GM23338 (cell line): ENCODE measurements around the gene ATAD3B. TPM values are rescaled to one million over a fixed set of nuclear protein-coding genes. Genes with fewer than 3 reads are reported as not detected.
"Not testable (repeated sequence)": the region's sequence is repeated elsewhere in the genome, so short reads cannot be mapped to it uniquely, and the experiment has no call there.

ENCODE experiments used
- ATAC-seq: fragments of 200-7000 bp; cut with Tn5 transposase; 3 replicates; pipeline ENCODE4 v1.9.1; 2020
- DNase-seq: peaks from one replicate; pipeline ENCODE4 v3.0.0-alpha.2; 2015; ENCODE audit warnings: low spot score
- H2AFZ ChIP-seq: fragments of 200-600 bp; sonication (generic); 2 replicates; pipeline ENCODE4 v1.8.0; 2016; ENCODE audit warnings: antibody characterized with exemption, mild to moderate bottlenecking, moderate library complexity
- H3F3A ChIP-seq: fragments of 200-600 bp; sonication (generic); replicated peaks from 2 replicates; pipeline ENCODE4 v1.8.0; 2017; ENCODE audit warnings: antibody characterized with exemption, mixed run types, low read depth
- H3K27ac ChIP-seq: fragments of 200-600 bp; sonication (generic); 2 replicates; pipeline ENCODE4 v1.6.1; 2016; ENCODE audit warnings: low read depth
- H3K27me3 ChIP-seq: fragments of 200-600 bp; sonication (generic); 2 replicates; pipeline ENCODE4 v1.8.0; 2016; ENCODE audit warnings: mild to moderate bottlenecking, mixed run types, moderate library complexity; ENCODE audit not compliant: insufficient read depth
- H3K36me3 ChIP-seq: fragments of 200-600 bp; sonication (generic); 2 replicates; pipeline ENCODE4 v1.8.0; 2016; ENCODE audit warnings: mild to moderate bottlenecking; ENCODE audit not compliant: insufficient read depth
- H3K4me1 ChIP-seq: fragments of 200-600 bp; sonication (generic); 2 replicates; pipeline ENCODE4 v1.8.0; 2016; ENCODE audit warnings: mild to moderate bottlenecking, moderate library complexity; ENCODE audit not compliant: insufficient read depth
- H3K4me2 ChIP-seq: fragments of 200-600 bp; sonication (generic); 2 replicates; pipeline ENCODE4 v1.7.1; 2017; ENCODE audit warnings: mixed run types
- H3K4me3 ChIP-seq: fragments of 200-600 bp; sonication (generic); 2 replicates; pipeline ENCODE4 v1.6.1; 2016; ENCODE audit warnings: mixed run types
- H3K79me2 ChIP-seq: fragments of 200-600 bp; sonication (generic); replicated peaks from 2 replicates; pipeline ENCODE4 v1.8.0; 2017; ENCODE audit warnings: mild to moderate bottlenecking; ENCODE audit not compliant: insufficient read depth
- H3K9me2 ChIP-seq: fragments of 200-600 bp; sonication (generic); 2 replicates; pipeline ENCODE4 v1.8.0; 2017; ENCODE audit not compliant: insufficient read depth
- H4K20me1 ChIP-seq: fragments of 200-600 bp; sonication (generic); replicated peaks from 2 replicates; pipeline ENCODE4 v1.8.0; 2017; ENCODE audit warnings: mild to moderate bottlenecking; ENCODE audit not compliant: insufficient read depth
- H3K27ac Mint-ChIP-seq: 2 replicates; pipeline ENCODE4 v1.8.0; 2020; ENCODE audit warnings: inconsistent platforms, mild to moderate bottlenecking, moderate library complexity, mixed read lengths
- H3K27me3 Mint-ChIP-seq: 3 replicates; pipeline ENCODE4 v1.8.0; 2022; ENCODE audit warnings: low read depth, mild to moderate bottlenecking, moderate library complexity, mixed read lengths, inconsistent platforms; ENCODE audit not compliant: insufficient read depth, poor library complexity
- H3K36me3 Mint-ChIP-seq: 3 replicates; pipeline ENCODE4 v1.8.0; 2021; ENCODE audit warnings: low read depth, mild to moderate bottlenecking, inconsistent platforms, moderate library complexity, mixed read lengths
- H3K4me1 Mint-ChIP-seq: 3 replicates; pipeline ENCODE4 v1.8.0; 2020; ENCODE audit warnings: mild to moderate bottlenecking, inconsistent platforms, mixed read lengths
- H3K4me3 Mint-ChIP-seq: 3 replicates; pipeline ENCODE4 v1.8.0; 2021; ENCODE audit warnings: moderate library complexity, mild to moderate bottlenecking, inconsistent platforms, mixed read lengths
- H3K9me3 Mint-ChIP-seq: 3 replicates; pipeline ENCODE4 v1.8.0; 2020; ENCODE audit warnings: moderate library complexity, mild to moderate bottlenecking, inconsistent platforms, mixed read lengths
- CREB1 ChIP-seq: fragments of 250-450 bp; sonication (Bioruptor Pico); IDR thresholded peaks from 2 replicates; pipeline ENCODE4 v1.5.0; 2020; ENCODE audit warnings: low read depth, mild to moderate bottlenecking, moderate library complexity
- EZH2 ChIP-seq: fragments of 200-600 bp; sonication (generic); IDR thresholded peaks from one replicate; pipeline ENCODE4 v1.8.0; 2017; ENCODE audit warnings: antibody characterized with exemption, mild to moderate bottlenecking, low read depth; ENCODE audit not compliant: unreplicated experiment
- EZH2phosphoT487 ChIP-seq: fragments of 200-600 bp; sonication (generic); IDR thresholded peaks from one replicate; pipeline ENCODE4 v1.8.1; 2018; ENCODE audit warnings: antibody characterized with exemption; ENCODE audit not compliant: unreplicated experiment
- JUNB ChIP-seq: IDR thresholded peaks from one replicate; pipeline ENCODE4 v1.6.1; 2016; ENCODE audit warnings: antibody characterized with exemption; ENCODE audit not compliant: unreplicated experiment
- STAT1 ChIP-seq: IDR thresholded peaks from one replicate; pipeline ENCODE4 v1.6.1; 2016; ENCODE audit warnings: antibody characterized with exemption; ENCODE audit not compliant: unreplicated experiment
- ZNF331 ChIP-seq: fragments of 250-450 bp; sonication (Bioruptor Pico); IDR thresholded peaks from 2 replicates; pipeline ENCODE4 v1.5.0; 2020; ENCODE audit warnings: low read depth, mild to moderate bottlenecking, moderate library complexity
- polyA plus RNA-seq: library from polyadenylated mRNA; unstranded; fragments of >200 nt; fragmentation: Nextera tagmentation; extraction: Ambion mirVana; gene quantifications from 2 replicates; pipeline ENCODE4 v1.2.1, GENCODE V29; 2016
- total RNA-seq: library from RNA; depleted of rRNA; stranded (reverse); fragments of >200 nt; shearing (Covaris generic); gene quantifications from 2 replicates; pipeline ENCODE4 v1.2.3, GENCODE V29; 2014
- TF ChIP-seq, protein P1 (sequence below), 2 experiments: fragments of 200-600 bp in 1 of 2; sonication (generic) in 1 of 2; conservative IDR thresholded peaks; 2 replicates each; pipeline versions ENCODE4 v1.5.1 to v1.6.1; 2016 to 2017; ENCODE audit warnings: antibody characterized with exemption in 2 of 2, low read depth in 2 of 2, mild to moderate bottlenecking in 2 of 2, moderate library complexity in 1 of 2
- TF ChIP-seq, protein P2 (sequence below): IDR thresholded peaks from 2 replicates; pipeline ENCODE4 v1.6.1; 2016; ENCODE audit warnings: antibody characterized with exemption
- TF ChIP-seq, protein P3 (sequence below): IDR thresholded peaks from one replicate; pipeline ENCODE4 v1.6.1; 2018; ENCODE audit warnings: antibody characterized with exemption; ENCODE audit not compliant: unreplicated experiment

Gene ATAD3B
- total and polyA plus RNA-seq, 2 experiments from 2014 or later: 37.8 to 63.4 TPM

DNA sequence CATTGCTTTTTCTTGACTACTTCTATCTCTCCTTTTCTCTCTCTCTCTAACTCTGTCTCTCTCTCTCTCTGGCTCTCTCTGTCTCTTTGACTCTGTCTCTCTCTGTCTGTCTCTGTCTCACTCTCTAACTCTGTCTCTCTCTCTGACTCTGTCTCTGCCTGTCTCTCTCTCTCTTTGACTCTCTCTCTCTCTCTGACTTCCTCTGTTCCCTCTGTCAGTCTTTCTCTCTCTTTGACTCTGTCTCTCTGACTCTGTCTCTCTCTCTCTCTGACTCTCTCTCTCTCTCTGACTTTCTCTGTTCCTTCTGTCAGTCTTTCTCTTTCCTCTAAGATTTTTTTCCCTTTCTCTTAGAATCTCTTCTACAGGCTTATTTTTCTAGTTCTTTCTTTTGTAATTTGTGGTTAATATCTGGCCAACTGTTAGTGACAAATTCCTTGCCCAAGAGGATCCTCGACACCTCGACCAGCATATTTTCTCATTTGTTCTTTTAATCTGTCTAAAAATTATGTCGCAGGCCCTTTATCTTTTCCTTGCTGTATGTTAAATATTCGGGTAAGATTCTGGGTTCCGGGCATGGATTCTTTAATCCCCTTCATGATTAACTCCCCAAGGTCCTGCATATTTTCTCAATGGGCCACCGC lies 22.3 kb upstream of the ATAD3B start, which contains the start of gene ATAD3C (continued):
- TF ChIP-seq, protein P1, sequence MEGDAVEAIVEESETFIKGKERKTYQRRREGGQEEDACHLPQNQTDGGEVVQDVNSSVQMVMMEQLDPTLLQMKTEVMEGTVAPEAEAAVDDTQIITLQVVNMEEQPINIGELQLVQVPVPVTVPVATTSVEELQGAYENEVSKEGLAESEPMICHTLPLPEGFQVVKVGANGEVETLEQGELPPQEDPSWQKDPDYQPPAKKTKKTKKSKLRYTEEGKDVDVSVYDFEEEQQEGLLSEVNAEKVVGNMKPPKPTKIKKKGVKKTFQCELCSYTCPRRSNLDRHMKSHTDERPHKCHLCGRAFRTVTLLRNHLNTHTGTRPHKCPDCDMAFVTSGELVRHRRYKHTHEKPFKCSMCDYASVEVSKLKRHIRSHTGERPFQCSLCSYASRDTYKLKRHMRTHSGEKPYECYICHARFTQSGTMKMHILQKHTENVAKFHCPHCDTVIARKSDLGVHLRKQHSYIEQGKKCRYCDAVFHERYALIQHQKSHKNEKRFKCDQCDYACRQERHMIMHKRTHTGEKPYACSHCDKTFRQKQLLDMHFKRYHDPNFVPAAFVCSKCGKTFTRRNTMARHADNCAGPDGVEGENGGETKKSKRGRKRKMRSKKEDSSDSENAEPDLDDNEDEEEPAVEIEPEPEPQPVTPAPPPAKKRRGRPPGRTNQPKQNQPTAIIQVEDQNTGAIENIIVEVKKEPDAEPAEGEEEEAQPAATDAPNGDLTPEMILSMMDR (conservative IDR thresholded peaks at IDR 0.05; ENCODE audit: low read depth in 2 of 2): no peak
- TF ChIP-seq JUNB (no peak), EZH2 (no peak), CREB1 (CRISPR knock-in tag) (no peak)

DNA sequence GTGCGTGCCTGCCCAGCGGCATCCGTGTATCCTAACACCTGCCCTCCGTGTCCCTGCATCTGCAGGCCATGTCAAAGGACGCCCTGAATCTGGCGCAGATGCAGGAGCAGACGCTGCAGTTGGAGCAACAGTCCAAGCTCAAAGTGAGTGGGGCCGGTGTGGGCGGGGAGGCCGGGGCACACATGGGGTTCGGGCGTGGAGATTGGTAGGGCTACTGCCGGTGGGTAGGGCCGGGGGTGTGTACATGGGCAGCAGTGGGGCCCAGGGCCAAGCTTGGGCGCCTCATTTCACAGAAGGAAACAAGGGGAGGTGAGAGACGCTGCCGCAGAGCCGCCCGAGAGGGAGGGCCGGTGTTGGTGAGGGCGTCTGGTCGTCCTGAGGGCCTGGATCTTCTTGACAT lies 20.9 kb upstream of the ATAD3B start:
- not testable (repeated sequence) for H2AFZ ChIP-seq, H3K9me3 Mint-ChIP-seq, H3K4me3 ChIP-seq, DNase-seq, H3K36me3 Mint-ChIP-seq, H3F3A ChIP-seq, H3K4me1 Mint-ChIP-seq, H3K4me3 Mint-ChIP-seq, H3K4me1 ChIP-seq, H3K4me2 ChIP-seq, H3K27ac ChIP-seq, H3K27ac Mint-ChIP-seq, H4K20me1 ChIP-seq, H3K79me2 ChIP-seq, H3K9me2 ChIP-seq, ATAC-seq, H3K27me3 ChIP-seq, H3K27me3 Mint-ChIP-seq, H3K36me3 ChIP-seq

DNA sequence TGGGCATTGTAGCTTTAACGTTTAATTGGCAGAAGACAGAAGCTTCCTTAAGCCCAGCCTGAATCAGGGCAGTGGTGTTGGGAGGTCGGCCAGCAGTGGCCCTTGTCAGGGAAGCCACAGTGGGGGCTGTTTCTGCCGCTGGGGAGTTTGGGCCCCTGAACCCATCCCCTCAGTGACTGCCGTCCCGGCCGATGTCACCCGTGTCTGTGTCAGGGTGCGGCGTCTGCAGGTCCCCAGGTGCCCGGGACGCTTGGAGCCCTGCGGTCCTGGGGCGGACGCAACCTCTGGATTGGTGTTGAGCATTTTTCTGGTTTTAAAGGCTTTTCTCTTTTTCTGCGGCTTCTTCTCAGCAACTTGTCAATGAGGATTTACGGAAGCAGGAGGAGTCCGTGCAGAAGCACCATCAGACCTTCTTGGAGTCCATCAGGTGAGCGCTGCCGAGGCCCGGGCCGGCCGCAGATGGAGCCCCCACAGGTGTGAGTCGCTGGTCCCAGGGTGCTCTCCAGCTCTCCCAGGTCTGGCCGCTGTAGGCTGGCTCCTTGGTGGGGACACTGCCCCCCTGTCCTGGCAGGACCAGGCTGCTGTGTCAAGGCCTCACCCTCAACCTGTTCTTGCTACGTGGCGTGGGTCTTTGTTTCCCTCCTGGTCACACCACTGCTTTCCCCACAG lies 19.7 kb upstream of the ATAD3B start:
- Histone ChIP-seq H3K9me2 (no peaks in the 10 kb centered on the region), H3K4me3 (no peak overlapping the region), H3F3A (no peaks in the 10 kb centered on the region), H3K4me2 (no peak overlapping the region), H3K36me3 (no peaks in the 10 kb centered on the region), H4K20me1 (no peaks in the 10 kb centered on the region), H2AFZ (no peak overlapping the region), H3K27ac (no peak overlapping the region), H3K79me2 (no peaks in the 10 kb centered on the region), H3K27me3 (no peaks in the 10 kb centered on the region), H3K4me1 (no peaks in the 10 kb centered on the region)
- no peak for TF ChIP-seq JUNB
- TF ChIP-seq EZH2: no peak
- TF ChIP-seq STAT1: no peak
- TF ChIP-seq, protein P2, sequence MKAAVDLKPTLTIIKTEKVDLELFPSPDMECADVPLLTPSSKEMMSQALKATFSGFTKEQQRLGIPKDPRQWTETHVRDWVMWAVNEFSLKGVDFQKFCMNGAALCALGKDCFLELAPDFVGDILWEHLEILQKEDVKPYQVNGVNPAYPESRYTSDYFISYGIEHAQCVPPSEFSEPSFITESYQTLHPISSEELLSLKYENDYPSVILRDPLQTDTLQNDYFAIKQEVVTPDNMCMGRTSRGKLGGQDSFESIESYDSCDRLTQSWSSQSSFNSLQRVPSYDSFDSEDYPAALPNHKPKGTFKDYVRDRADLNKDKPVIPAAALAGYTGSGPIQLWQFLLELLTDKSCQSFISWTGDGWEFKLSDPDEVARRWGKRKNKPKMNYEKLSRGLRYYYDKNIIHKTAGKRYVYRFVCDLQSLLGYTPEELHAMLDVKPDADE: no peak
- TF ChIP-seq, protein P3, sequence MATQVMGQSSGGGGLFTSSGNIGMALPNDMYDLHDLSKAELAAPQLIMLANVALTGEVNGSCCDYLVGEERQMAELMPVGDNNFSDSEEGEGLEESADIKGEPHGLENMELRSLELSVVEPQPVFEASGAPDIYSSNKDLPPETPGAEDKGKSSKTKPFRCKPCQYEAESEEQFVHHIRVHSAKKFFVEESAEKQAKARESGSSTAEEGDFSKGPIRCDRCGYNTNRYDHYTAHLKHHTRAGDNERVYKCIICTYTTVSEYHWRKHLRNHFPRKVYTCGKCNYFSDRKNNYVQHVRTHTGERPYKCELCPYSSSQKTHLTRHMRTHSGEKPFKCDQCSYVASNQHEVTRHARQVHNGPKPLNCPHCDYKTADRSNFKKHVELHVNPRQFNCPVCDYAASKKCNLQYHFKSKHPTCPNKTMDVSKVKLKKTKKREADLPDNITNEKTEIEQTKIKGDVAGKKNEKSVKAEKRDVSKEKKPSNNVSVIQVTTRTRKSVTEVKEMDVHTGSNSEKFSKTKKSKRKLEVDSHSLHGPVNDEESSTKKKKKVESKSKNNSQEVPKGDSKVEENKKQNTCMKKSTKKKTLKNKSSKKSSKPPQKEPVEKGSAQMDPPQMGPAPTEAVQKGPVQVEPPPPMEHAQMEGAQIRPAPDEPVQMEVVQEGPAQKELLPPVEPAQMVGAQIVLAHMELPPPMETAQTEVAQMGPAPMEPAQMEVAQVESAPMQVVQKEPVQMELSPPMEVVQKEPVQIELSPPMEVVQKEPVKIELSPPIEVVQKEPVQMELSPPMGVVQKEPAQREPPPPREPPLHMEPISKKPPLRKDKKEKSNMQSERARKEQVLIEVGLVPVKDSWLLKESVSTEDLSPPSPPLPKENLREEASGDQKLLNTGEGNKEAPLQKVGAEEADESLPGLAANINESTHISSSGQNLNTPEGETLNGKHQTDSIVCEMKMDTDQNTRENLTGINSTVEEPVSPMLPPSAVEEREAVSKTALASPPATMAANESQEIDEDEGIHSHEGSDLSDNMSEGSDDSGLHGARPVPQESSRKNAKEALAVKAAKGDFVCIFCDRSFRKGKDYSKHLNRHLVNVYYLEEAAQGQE: no peak
- TF ChIP-seq ZNF331 (CRISPR knock-in tag): no peak
- no peak for TF ChIP-seq EZH2phosphoT487
- no peak overlapping the region for H3K4me3 Mint-ChIP-seq
- H3K9me3 Mint-ChIP-seq: no peaks in the 10 kb centered on the region
- DNase-seq (no peak), ATAC-seq (no peak)
- no peak overlapping the region for H3K27ac Mint-ChIP-seq
- peaks cover 4% of the 10 kb centered on the region for H3K27me3 Mint-ChIP-seq
- H3K36me3 Mint-ChIP-seq: no peaks in the 10 kb centered on the region
- no peaks in the 10 kb centered on the region for H3K4me1 Mint-ChIP-seq

DNA sequence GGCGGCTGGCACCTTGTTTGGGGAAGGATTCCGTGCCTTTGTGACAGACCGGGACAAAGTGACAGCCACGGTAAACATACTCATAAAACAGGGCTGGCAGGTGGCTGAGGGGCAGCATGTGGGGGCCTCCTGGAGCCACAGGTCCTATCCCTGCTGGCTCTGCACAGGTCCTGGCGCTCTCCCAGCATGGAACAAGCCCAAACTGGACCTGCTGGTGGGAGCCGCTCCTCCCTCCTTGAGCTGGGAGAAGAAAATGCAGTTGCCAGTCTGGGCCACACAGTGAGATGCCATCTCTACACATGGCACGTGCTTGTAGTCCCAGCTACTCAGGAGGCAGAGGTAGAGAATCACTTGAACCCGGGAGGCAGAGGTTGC lies 19.2 kb upstream of the ATAD3B start:
- H3K4me1 Mint-ChIP-seq, H3K9me2 ChIP-seq, H3F3A ChIP-seq, H3K27me3 ChIP-seq, DNase-seq, H3K36me3 ChIP-seq, H4K20me1 ChIP-seq, H3K27me3 Mint-ChIP-seq, H2AFZ ChIP-seq, H3K79me2 ChIP-seq, H3K4me3 Mint-ChIP-seq, H3K27ac Mint-ChIP-seq, H3K36me3 Mint-ChIP-seq, ATAC-seq, H3K9me3 Mint-ChIP-seq, H3K4me1 ChIP-seq, H3K4me3 ChIP-seq, H3K4me2 ChIP-seq, H3K27ac ChIP-seq: not testable (repeated sequence)
